ENCODE results near the gene OST4. TPM values are rescaled to one million over a fixed set of nuclear protein-coding genes. Genes with fewer than 3 reads are reported as not detected.

OST4 gene
- total RNA-seq, 1 donor from 2014 or later: 478 TPM

GRCh38 chr2:27024812-27025211, 46.6 kb downstream of the OST4 start:
- H3K27me3 Mint-ChIP-seq (ENCODE audit: low read depth): no peaks in the 10 kb centered on the region

GRCh38 chr2:27024188-27024587, 47.3 kb downstream of the OST4 start:
- no peak for DNase-seq (ENCODE audit: low spot score)
- no peaks in the 10 kb centered on the region for H3K27me3 Mint-ChIP-seq (ENCODE audit: low read depth)
- peaks cover 21% of the 10 kb centered on the region for H3K4me1 Mint-ChIP-seq (ENCODE audit: low read depth)
- no peak overlapping the region for H3K4me3 Mint-ChIP-seq (ENCODE audit: unreplicated experiment)
- H3K9me3 Mint-ChIP-seq (ENCODE audit: low read depth): no peaks in the 10 kb centered on the region
- H3K27ac Mint-ChIP-seq (ENCODE audit: unreplicated experiment): no peak overlapping the region
- no peak for TF ChIP-seq CTCF (IDR thresholded peaks at IDR 0.05)
- peaks cover 17% of the 10 kb centered on the region for H3K36me3 Mint-ChIP-seq (ENCODE audit: low read depth)

More at GRCh38 chr2:27024812-27025211, 46.6 kb downstream of the OST4 start:
- Mint-ChIP-seq H3K4me3 (ENCODE audit: unreplicated experiment) (no peak overlapping the region), H3K27ac (ENCODE audit: unreplicated experiment) (no peak overlapping the region), H3K36me3 (ENCODE audit: low read depth) (peaks cover 17% of the 10 kb centered on the region), H3K9me3 (ENCODE audit: low read depth) (no peaks in the 10 kb centered on the region), H3K4me1 (ENCODE audit: low read depth) (peaks cover 22% of the 10 kb centered on the region)
- DNase-seq (ENCODE audit: low spot score): no peak
- TF ChIP-seq CTCF (IDR thresholded peaks at IDR 0.05): no peak

GRCh38 chr2:27023740-27024139, 47.7 kb downstream of the OST4 start:
- no peak for TF ChIP-seq CTCF (IDR thresholded peaks at IDR 0.05)
- H3K27ac Mint-ChIP-seq (ENCODE audit: unreplicated experiment): no peak overlapping the region
- H3K9me3 Mint-ChIP-seq (ENCODE audit: low read depth): no peaks in the 10 kb centered on the region
- peaks cover 18% of the 10 kb centered on the region for H3K4me1 Mint-ChIP-seq (ENCODE audit: low read depth)
- no peak overlapping the region for H3K4me3 Mint-ChIP-seq (ENCODE audit: unreplicated experiment)
- H3K27me3 Mint-ChIP-seq (ENCODE audit: low read depth): no peaks in the 10 kb centered on the region
- H3K36me3 Mint-ChIP-seq (ENCODE audit: low read depth): peaks cover 17% of the 10 kb centered on the region
- no peak for DNase-seq (ENCODE audit: low spot score)

- Mint-ChIP-seq H3K9me3 (ENCODE audit: low read depth) (no peaks in the 10 kb centered on the region), H3K36me3 (ENCODE audit: low read depth) (peaks cover 13% of the 10 kb centered on the region), H3K27ac (ENCODE audit: unreplicated experiment) (peak overlapping the region; percentile 36), H3K4me1 (ENCODE audit: low read depth) (peaks cover 20% of the 10 kb centered on the region), H3K27me3 (ENCODE audit: low read depth) (no peaks in the 10 kb centered on the region), H3K4me3 (ENCODE audit: unreplicated experiment) (no peak overlapping the region)
- TF ChIP-seq CTCF (IDR thresholded peaks at IDR 0.05): no peak
- no peak for DNase-seq (ENCODE audit: low spot score)
Measured at GRCh38 chr2:27021253-27022049, 50.0 kb downstream of the OST4 start.

Other genes with a start within 250 kb of the OST4 start
- gene DPYSL5, start 223.5 kb downstream of the OST4 start, total RNA-seq: 0.25 to 0.44 TPM (median 0.26 TPM) in 3 replicates
- 12.0 to 16.9 TPM (median 12.3 TPM) in 3 replicates for gene MAPRE3, start 101.0 kb downstream of the OST4 start, total RNA-seq
- gene TMEM214, start 38.7 kb downstream of the OST4 start, total RNA-seq: 107 to 166 TPM (median 110 TPM) in 3 replicates
- 14.0 to 31.8 TPM (median 16.3 TPM) in 3 replicates for gene AGBL5, start 20.0 kb downstream of the OST4 start, total RNA-seq
- 180 to 235 TPM (median 182 TPM) in 3 replicates for gene EMILIN1, start 7.0 kb upstream of the OST4 start, total RNA-seq
- gene KHK, start 15.1 kb upstream of the OST4 start, total RNA-seq: 1.2 to 1.9 TPM (median 1.3 TPM) in 3 replicates
- gene CGREF1, start 47.5 kb upstream of the OST4 start, total RNA-seq: 9.6 to 15.9 TPM (median 13.5 TPM) in 3 replicates
- 0.30 to 0.44 TPM (median 0.31 TPM) in 3 replicates for gene ABHD1, start 52.2 kb upstream of the OST4 start, total RNA-seq
- gene PREB, start 63.0 kb upstream of the OST4 start, total RNA-seq: 44.7 to 53.0 TPM (median 49.4 TPM) in 3 replicates
- not detected in 3 replicates for gene PRR30, start 67.8 kb upstream of the OST4 start, total RNA-seq
- gene TCF23, start 77.3 kb upstream of the OST4 start, total RNA-seq: not detected in 3 replicates
- 79.0 to 116 TPM (median 91.2 TPM) in 3 replicates for gene ATRAID, start 140.4 kb upstream of the OST4 start, total RNA-seq
- 21.8 to 27.9 TPM (median 24.3 TPM) in 3 replicates for gene SLC5A6, start 140.6 kb upstream of the OST4 start, total RNA-seq
- gene CAD, start 145.7 kb upstream of the OST4 start, total RNA-seq: 54.8 to 88.4 TPM (median 55.0 TPM) in 3 replicates
- 0.17 to 0.31 TPM in 2 of 3 replicates, not detected in the other for gene SLC30A3, start 191.4 kb upstream of the OST4 start, total RNA-seq
- not detected in 3 replicates for gene DNAJC5G, start 203.8 kb upstream of the OST4 start, total RNA-seq
- gene TRIM54, start 210.8 kb upstream of the OST4 start, total RNA-seq: not detected in 3 replicates
- 1.2 to 2.7 TPM (median 1.5 TPM) in 3 replicates for gene UCN, start 236.8 kb upstream of the OST4 start, total RNA-seq